Activated CD4-positive, alpha-beta T cell treated with anti-CD3 and anti-CD28 coated beads for 4 hours (primary cell): ENCODE data around the gene THYN1.
A peak's percentile ranks its signal among the peaks of the same experiment; 100 is the strongest.
"Not testable (repeated sequence)": the region's sequence is repeated elsewhere in the genome, so short reads cannot be mapped to it uniquely, and the experiment has no call there.

Experiments
- DNase-seq, 2 donors: peaks; one replicate each; pipeline ENCODE4 v3.0.0-alpha.2; 2020

THYN1 gene

GRCh38 chr11:134253188-134253993 is at the start of gene THYN1, which contains the start of gene ACAD8:
THYN1 (minus strand) TSS chr11:134253352; CDS start chr11:134252882, 470 bp downstream.
ACAD8 (plus strand) TSS chr11:134253568; CDS start chr11:134253601, 33 bp downstream.
- peak; percentile 94 to 96 for DNase-seq

DNA sequence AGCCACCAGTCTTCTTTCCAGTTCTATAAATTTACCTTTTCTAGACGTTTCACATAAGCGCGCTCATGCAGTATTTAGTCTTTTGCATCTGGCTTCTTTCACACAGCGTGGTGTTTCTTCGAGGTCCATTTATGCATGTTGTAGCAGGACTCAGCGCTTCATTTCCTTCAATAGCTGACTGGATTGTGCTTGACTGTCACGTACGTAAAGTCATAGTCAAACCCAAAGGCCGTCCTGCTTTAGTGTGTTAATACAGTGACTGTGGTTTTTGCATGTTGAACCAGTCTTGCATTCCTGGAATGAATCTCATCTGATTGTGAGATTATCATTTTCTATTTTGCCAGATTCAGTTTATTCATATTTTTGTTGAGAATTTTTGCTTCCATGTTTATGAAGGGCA is 41.5 kb upstream of the THYN1 start:
- DNase-seq: no peak

DNA sequence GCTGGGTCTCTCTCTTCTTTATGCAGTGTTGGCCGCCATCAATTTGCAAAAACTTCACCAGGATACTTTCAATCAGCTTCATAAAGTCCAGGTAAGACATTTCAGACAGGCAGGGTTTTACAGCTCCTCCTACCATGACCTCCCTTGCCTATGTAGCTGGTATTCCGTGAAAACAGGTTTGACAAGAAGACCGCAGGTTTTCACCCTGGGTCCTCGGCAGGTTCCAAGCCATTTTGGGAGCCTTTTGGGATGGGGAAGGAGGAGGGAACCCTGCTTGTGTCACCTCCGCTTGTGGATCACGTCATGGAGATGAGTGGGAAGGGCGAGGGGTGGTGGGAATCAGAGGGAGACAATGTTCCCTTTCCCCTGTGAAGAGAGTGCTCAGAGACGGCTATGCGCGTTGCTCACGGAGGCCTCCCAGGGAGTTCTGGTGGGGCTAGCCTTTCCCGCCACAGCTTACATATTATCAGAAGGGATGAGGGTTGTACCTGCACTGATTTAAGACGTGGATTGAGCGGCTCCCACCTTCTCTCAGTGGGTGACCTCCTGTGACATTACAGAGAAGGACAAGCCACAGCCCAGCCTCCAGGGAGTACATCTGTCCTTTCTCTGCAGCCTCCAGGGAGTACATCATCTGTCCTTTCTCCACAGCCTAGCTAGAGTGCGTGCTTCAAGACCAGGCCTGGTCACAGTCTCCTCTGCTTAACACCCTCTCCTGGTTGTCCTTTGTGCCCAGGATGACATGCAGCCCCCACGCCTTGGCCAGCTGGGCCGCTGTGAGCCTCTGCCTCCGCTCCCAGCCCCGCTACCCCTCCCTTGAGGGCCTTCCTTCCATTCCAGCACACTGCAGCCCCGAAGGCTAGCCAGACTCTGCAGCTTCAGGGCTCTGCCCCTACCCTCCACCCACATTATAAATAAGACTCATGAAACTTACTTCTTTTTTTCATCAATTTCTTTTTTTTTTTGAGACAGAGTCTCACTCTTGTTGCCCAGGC is 40.3 kb upstream of the THYN1 start:
- no peak for DNase-seq

DNA sequence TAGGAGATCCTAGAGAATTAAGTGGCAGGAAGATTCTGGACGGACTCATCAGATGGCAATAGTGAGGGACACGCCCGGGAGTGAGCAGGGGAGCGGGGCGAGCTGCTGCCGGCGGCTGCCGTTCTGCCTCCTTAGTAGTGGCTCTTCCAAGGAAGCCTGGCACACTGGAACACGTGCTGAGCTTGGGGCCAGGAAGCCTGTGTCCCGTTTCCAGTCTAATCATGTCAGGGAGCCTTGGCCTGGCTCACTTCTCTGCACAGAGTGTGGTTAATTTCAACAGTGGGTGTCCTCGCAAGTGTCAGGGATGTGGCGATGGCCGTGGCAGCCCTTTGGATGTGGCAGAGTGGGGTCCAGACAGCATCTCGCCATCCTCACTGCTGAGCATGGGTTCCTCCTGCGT is 39.5 kb upstream of the THYN1 start:
- DNase-seq: no peak

GRCh38 chr11:134291196-134291595 is 38.0 kb upstream of the THYN1 start:
- no peak for DNase-seq

DNA sequence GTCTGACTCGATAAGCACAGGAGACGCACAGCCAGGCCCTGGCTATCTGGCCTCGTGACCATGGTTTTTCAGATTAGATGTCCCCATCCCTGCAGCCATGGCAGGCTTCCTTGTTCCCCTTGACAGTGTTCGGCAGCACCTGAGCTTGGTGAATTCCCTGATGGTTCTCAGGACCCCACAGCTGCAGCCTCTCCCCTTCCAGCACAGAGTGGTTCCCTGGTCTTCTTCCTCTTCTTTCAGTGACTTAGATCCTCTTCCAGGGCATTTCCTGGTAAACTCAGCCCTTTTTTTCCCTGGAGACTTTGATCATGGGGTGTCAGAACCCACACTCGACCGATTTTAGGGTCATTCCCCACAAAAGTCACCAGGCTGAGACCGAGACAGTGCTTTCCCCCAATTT is 37.5 kb upstream of the THYN1 start:
- no peak for DNase-seq

- no peak for DNase-seq
Observed at GRCh38 chr11:134289789-134290188, 36.6 kb upstream of the THYN1 start.

DNA sequence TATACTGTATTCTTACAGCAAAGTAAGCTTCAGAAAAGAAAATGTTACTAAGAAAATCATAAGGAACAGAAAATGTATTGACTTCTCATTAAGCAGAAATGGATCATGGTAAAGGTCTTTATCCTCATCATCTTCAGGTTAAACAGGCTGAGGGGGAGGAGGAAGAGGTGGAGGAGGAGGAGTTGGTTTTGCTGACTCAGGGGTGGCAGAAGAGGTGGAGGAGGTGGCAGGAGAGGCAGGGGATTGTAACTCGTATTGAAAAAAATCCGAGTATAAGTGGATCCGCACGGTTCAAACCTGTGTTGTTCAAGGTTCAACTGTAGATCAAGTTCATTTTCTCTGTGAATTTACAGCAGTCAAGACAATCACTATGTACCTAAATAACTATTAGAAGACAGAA is 36.0 kb upstream of the THYN1 start:
- DNase-seq: no peak

GRCh38 chr11:134288486-134288885 is 35.3 kb upstream of the THYN1 start:
- no peak for DNase-seq

DNA sequence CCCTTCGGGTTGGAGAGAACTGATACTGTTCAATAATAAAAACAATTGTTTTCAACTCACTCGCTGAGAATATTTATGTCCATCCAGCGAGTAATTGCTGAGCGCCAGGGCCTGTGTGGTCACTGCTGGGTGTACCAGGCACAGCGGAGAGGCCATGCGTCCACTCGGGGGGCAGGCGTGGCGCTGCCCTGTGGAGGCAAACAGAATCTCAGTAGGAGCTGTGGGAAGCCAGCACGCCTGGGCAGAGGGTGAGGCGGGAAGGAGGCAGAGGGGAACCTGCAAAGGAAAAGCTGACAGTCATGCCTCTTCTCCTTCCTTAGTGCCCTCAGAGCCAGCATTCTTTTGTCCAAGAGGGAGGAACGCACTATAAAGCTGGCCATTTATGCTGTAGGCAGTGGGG is 34.4 kb upstream of the THYN1 start:
- DNase-seq: no peak

DNA sequence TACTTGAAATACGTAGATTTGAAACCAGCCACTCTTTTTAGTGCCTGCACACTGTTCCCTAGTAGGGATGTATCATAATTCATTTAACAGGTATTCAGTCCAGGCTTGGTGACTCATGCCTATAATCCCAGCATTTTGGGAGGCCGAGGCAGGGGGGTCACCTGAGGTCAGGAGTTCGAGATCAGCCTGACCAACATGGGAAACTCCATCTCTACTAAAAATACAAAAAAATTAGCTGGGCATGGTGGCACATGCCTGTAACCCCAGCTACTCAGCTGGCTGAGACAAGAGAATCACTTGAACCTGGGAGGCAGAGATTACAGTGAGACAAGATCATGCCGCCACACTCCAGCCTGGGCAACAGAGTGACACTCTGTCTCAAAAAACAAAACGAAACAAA is 31.2 kb upstream of the THYN1 start:
- not testable (repeated sequence) for DNase-seq

GRCh38 chr11:134283461-134284230 is 30.5 kb upstream of the THYN1 start:
- no peak for DNase-seq

GRCh38 chr11:134282121-134283045 is 29.2 kb upstream of the THYN1 start:
- DNase-seq: no peak

DNA sequence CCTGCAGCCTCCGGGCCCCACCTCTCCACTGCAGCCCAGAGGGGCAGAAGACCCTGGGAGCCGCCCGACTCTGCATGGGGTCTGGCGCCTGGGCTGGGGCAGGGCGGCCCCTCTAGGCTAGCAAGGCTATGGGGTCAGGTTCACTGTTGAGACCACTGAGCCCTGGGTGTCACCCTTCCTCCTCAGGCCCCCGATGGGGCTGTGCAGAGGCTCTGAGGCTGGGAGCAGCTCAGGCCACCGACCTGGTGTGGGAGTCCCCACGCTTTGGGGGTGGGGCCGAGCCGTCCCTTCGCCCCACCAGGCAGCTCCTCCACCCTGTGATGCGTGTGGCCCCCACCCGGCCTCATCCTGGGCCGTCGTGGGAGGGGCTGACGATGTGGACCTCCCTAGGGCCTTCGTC is 28.5 kb upstream of the THYN1 start:
- DNase-seq: not testable (repeated sequence)

- DNase-seq: no peak
Observed at GRCh38 chr11:134278356-134278755, 25.2 kb upstream of the THYN1 start.

DNA sequence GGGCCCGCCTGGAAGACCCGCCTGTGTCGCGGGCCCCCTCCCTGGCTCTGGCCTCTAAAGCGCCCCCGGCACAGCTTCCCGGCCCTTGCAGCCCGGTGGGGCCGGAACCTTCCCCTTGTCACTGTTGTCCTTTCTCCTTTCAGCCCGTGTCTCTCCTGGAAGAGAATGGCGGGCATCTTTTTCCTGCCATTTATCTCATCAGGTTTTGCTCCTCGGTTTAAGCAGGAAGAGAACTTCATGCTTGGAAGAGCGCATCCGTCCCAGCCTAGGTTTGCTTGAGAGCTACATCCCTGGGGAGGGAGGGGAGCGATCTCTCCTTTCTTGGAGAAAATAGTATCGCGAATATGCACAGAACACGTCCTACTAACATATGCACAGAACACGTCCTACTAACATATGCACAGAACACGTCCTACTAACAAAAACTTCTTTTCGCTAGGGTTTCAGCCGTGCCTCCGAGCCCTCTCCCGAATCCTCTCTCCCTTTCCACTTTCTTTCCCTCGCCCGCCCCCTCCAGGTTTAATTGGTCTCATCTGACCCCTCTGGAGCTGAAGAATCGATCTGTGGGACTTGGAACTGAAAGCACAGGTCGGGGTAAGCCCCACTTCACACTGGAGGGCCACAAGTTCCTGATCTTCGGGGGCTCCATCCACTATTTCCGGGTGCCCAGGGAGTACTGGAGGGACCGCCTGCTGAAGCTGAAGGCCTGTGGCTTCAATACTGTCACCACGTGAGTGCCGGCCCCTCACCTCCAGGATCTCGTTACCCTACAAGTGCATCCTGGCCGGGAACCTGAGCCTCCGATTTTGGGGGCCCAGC is 24.2 kb upstream of the THYN1 start:
- no peak for DNase-seq

GRCh38 chr11:134276396-134277182 is 23.4 kb upstream of the THYN1 start:
- peak; percentile 10 to 13 for DNase-seq

DNA sequence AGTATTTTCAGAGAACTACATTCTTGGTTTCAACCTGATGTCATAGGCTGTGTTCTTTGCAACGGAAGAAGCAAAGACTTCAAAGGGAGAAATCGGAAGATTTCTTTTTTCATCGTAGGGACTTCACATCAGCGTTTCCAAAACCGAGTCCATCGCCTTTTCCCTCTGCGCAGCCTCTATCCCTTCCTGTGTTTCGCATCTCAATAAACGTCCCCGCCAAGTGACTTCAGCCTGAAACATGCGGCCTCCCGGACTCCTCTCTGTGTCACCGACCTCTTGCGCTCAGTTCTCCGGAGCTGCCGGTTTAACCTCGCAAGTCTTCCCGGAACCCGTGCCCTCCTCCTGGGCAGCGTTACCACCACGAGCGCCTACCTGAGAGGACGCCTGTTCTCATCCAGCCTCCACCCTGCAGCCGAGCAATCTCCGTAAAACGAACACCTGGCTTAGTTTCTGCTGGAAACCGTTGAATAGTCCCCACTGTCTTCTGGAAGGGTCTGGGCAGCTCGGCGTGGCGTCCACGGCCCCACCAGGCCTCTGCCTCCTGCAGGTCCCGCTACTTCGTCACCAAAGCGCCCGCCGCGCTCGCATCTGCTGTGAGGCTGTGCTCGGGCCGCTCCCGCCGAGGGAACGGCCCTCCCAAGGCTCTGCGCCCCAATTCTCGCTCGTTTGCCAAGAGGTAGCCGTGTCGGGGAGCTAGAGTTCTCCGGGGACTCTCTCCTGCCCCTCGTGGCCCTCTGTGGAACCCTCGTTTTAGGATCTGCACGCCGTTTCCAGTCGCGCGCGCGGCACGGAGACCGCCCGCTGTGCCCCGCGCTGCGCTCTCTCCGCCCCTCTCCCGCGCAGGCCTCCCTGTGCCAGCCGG is 22.6 kb upstream of the THYN1 start, which contains the start of gene GLB1L3:
GLB1L3 (plus strand) TSS at position 846 of the 862 bp plus-strand sequence. CDS start 362 bp downstream, outside the sequence.
- peak; percentile 79 for DNase-seq

DNA sequence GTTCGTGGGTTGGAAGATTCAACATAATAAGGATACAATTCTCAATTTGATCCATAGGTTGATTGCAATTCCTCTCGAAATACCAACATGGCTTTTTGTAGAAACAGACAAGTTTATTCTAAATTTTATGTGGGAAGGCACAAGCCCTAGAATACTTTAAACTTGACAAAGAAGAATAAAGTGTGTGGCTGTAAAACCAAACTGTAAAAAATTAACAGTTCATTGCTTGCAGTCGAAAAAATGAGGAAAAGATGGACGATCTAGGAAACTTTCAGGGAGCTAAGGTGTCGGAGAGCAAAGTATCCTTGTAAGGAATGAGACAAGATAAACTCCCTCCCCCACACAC is 22.0 kb upstream of the THYN1 start:
- DNase-seq: no peak
